Measurements from ENCODE around the gene COL6A1. TPM values are rescaled to one million over a fixed set of nuclear protein-coding genes. Genes with fewer than 3 reads are reported as not detected.

Gene COL6A1
- polyA plus RNA-seq, 1 experiment: 493 TPM

- Histone ChIP-seq H3K4me3 (ENCODE audit: low read depth, low read length) (peak overlapping the region; percentile 98), H3K9me3 (ENCODE audit: control insufficient read depth, insufficient read depth, low read length) (peaks cover 17% of the 10 kb centered on the region; the same call in 1 of the 2 replicates), H3K27me3 (ENCODE audit: control insufficient read depth, insufficient read depth, low read length) (no peaks in the 10 kb centered on the region), H3K27ac (ENCODE audit: low read depth, low read length) (peak overlapping the region; percentile 11)
- no peak for TF ChIP-seq CTCF (IDR thresholded peaks at IDR 0.05; ENCODE audit: low read depth, low read length)
- CTCF ChIA-PET: no interaction called here
- DNase-seq (ENCODE audit: low read depth, low spot score): no peak
- POLR2A ChIA-PET: interaction anchor here (1.0 kb wide), 1 partner anchor 114 kb away, joined by 10 read pairs; no protein-coding TSS in a partner anchor
These were observed 4.1 kb downstream of the COL6A1 start for GRCh38 chr21:45985471-45986315.

GRCh38 chr21:45986316-45987051, 4.9 kb downstream of the COL6A1 start:
- peaks cover 17% of the 10 kb centered on the region; the same call in 1 of the 2 replicates for H3K9me3 ChIP-seq (ENCODE audit: control insufficient read depth, insufficient read depth, low read length)
- POLR2A ChIA-PET: no interaction called here
- peak overlapping the region; percentile 11 for H3K27ac ChIP-seq (ENCODE audit: low read depth, low read length)
- H3K27me3 ChIP-seq (ENCODE audit: control insufficient read depth, insufficient read depth, low read length): no peaks in the 10 kb centered on the region
- no peak overlapping the region for H3K4me3 ChIP-seq (ENCODE audit: low read depth, low read length)
- CTCF ChIA-PET: no interaction called here
- TF ChIP-seq CTCF (IDR thresholded peaks at IDR 0.05; ENCODE audit: low read depth, low read length): no peak
- no peak for DNase-seq (ENCODE audit: low read depth, low spot score)

DNA sequence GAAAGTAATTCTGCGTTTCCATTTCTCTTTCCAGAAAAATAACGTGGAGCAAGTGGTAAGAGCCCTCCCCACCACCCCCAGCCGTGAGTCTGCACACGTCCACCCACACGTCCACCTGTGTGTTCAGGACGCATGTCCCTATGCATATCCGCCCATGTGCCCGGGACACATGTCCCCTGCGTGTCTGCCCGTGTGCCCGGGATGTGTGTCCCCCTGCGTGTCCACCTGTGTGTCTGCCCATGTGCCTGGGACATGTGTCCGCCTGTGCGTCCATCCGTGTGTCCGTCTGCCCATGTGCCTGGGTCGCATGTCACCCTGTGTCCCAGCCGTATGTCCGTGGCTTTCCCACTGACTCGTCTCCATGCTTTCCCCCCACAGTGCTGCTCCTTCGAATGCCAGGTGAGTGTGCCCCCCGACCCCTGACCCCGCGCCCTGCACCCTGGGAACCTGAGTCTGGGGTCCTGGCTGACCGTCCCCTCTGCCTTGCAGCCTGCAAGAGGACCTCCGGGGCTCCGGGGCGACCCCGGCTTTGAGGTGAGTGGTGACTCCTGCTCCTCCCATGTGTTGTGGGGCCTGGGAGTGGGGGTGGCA, 5.6 kb downstream of the COL6A1 start:
- no peak for TF ChIP-seq CTCF (IDR thresholded peaks at IDR 0.05; ENCODE audit: low read depth, low read length)
- no peak overlapping the region for H3K27ac ChIP-seq (ENCODE audit: low read depth, low read length)

GRCh38 chr21:45988366-45989347, 7.1 kb downstream of the COL6A1 start:
- H3K27me3 ChIP-seq (ENCODE audit: control insufficient read depth, insufficient read depth, low read length): no peaks in the 10 kb centered on the region
- ChIA-PET CTCF (no interaction called here), POLR2A (interaction anchor here (0.6 to 0.7 kb wide), 2 partner anchors 61 to 109 kb away, joined by 4 read pairs; no protein-coding TSS in a partner anchor)
- DNase-seq (ENCODE audit: low read depth, low spot score): no peak
- H3K9me3 ChIP-seq (ENCODE audit: control insufficient read depth, insufficient read depth, low read length): no peaks in the 10 kb centered on the region; the same call in 1 of the 2 replicates
- no peak for TF ChIP-seq CTCF (IDR thresholded peaks at IDR 0.05; ENCODE audit: low read depth, low read length)
- H3K4me3 ChIP-seq (ENCODE audit: low read depth, low read length): no peak overlapping the region
- no peak overlapping the region for H3K27ac ChIP-seq (ENCODE audit: low read depth, low read length)

More for the DNA sequence above, 5.6 kb downstream of the COL6A1 start:
- DNase-seq (ENCODE audit: low read depth, low spot score): no peak
- Histone ChIP-seq H3K9me3 (ENCODE audit: control insufficient read depth, insufficient read depth, low read length) (peaks cover 12% of the 10 kb centered on the region; the same call in 1 of the 2 replicates), H3K4me3 (ENCODE audit: low read depth, low read length) (no peak overlapping the region; the same call in 1 of the 2 replicates), H3K27me3 (ENCODE audit: control insufficient read depth, insufficient read depth, low read length) (no peaks in the 10 kb centered on the region)
- ChIA-PET CTCF (no interaction called here), POLR2A (no interaction called here)

Data from AG04450 (cell line).